GM19452 (cell line): ENCODE results near the gene ELN.
"Not testable (repeated sequence)": the region's sequence is repeated elsewhere in the genome, so short reads cannot be mapped to it uniquely, and the experiment has no call there.

Experiments
- ATAC-seq: cut with Tn5 transposase; IDR thresholded peaks from one replicate; pipeline ENCODE4 v1.9.1; 2021; ENCODE audit not compliant: unreplicated experiment

ELN gene

GRCh38 chr7:74027683-74028320, at the start of gene ELN:
ELN (plus strand) TSS chr7:74028173; CDS start chr7:74028188, 15 bp downstream.
- ATAC-seq: no peak

- ATAC-seq: no peak
These were observed 49.1 kb upstream of the ELN start for GRCh38 chr7:73978661-73979563.

- not testable (repeated sequence) for ATAC-seq
These were observed 48.3 kb upstream of the ELN start for GRCh38 chr7:73979656-73980055.

GRCh38 chr7:73980206-73980605, 47.8 kb upstream of the ELN start:
- no peak for ATAC-seq

GRCh38 chr7:73981933-73982332, 46.0 kb upstream of the ELN start:
- ATAC-seq: no peak

- ATAC-seq: no peak
These were observed 44.4 kb upstream of the ELN start for GRCh38 chr7:73983437-73984164.

- ATAC-seq: no peak
These were observed 43.3 kb upstream of the ELN start for GRCh38 chr7:73984481-73985205.

GRCh38 chr7:73985737-73986141, 42.2 kb upstream of the ELN start:
- ATAC-seq: no peak

GRCh38 chr7:73986158-73986631, 41.8 kb upstream of the ELN start:
- ATAC-seq: no peak

- ATAC-seq: no peak
These were observed 40.7 kb upstream of the ELN start for GRCh38 chr7:73987298-73987697.

GRCh38 chr7:73988197-73988596, 39.8 kb upstream of the ELN start:
- no peak for ATAC-seq

GRCh38 chr7:73991522-73992100, 36.4 kb upstream of the ELN start:
- ATAC-seq: no peak

GRCh38 chr7:73992101-73992562, 35.8 kb upstream of the ELN start:
- ATAC-seq: no peak

- no peak for ATAC-seq
These were observed 34.0 kb upstream of the ELN start for GRCh38 chr7:73994023-73994422.

- ATAC-seq: no peak
These were observed 33.2 kb upstream of the ELN start for GRCh38 chr7:73994761-73995160.

- no peak for ATAC-seq
These were observed 32.6 kb upstream of the ELN start for GRCh38 chr7:73995330-73995729.

- no peak for ATAC-seq
These were observed 32.0 kb upstream of the ELN start for GRCh38 chr7:73995821-73996511.

GRCh38 chr7:73997056-73997455, 30.9 kb upstream of the ELN start:
- ATAC-seq: no peak

GRCh38 chr7:73999664-74000435, 28.1 kb upstream of the ELN start:
- ATAC-seq: no peak
